ENCODE measurements around the gene FTSJ3.
"Not testable (repeated sequence)": the region's sequence is repeated elsewhere in the genome, so short reads cannot be mapped to it uniquely, and the experiment has no call there.

Gene FTSJ3

GRCh38 chr17:63827002-63827800 lies at the start of gene FTSJ3, which contains the start of gene PSMC5:
FTSJ3 (minus strand) TSS chr17:63827663; CDS start chr17:63826902, 761 bp downstream.
PSMC5 (plus strand) TSS chr17:63827431; CDS start chr17:63827491, 60 bp downstream.
- peak; percentile 45; the same call in 1 of the 2 replicates for TF ChIP-seq CTCF (IDR thresholded peaks at IDR 0.05)

GRCh38 chr17:63873577-63873976 lies 46.1 kb upstream of the FTSJ3 start, which contains the start of gene CSH2:
CSH2 (minus strand) TSS chr17:63873677; CDS start chr17:63873614, 63 bp downstream.
- not testable (repeated sequence) for TF ChIP-seq CTCF (IDR thresholded peaks at IDR 0.05)

GRCh38 chr17:63859257-63859656 lies 31.8 kb upstream of the FTSJ3 start:
- TF ChIP-seq CTCF (IDR thresholded peaks at IDR 0.05): no peak

GRCh38 chr17:63855185-63855584 lies 27.7 kb upstream of the FTSJ3 start:
- TF ChIP-seq CTCF (IDR thresholded peaks at IDR 0.05): no peak

GRCh38 chr17:63854709-63855108 lies 27.2 kb upstream of the FTSJ3 start:
- no peak for TF ChIP-seq CTCF (IDR thresholded peaks at IDR 0.05)

GRCh38 chr17:63853260-63853659 lies 25.8 kb upstream of the FTSJ3 start:
- no peak for TF ChIP-seq CTCF (IDR thresholded peaks at IDR 0.05)

- no peak for TF ChIP-seq CTCF (IDR thresholded peaks at IDR 0.05)
Measured at GRCh38 chr17:63850401-63850800, 22.9 kb upstream of the FTSJ3 start.

Measured in LNCAP (cell line).